H1 (cell line): ENCODE measurements around the gene POMT2. TPM values are rescaled to one million over a fixed set of nuclear protein-coding genes. Genes with fewer than 3 reads are reported as not detected.

ENCODE experiments used
- CTCF ChIA-PET: fragments of 300-600 bp; sonication (Branson Sonifier 250); formaldehyde crosslinking; loops from one replicate; lab custom pipeline; 2021; ENCODE audit not compliant: partially characterized antibody; lab: Charles Lee
- POLR2A ChIA-PET: fragments of 300-600 bp; sonication (Branson Sonifier 250); formaldehyde crosslinking; loops from one replicate; lab custom pipeline; 2021; ENCODE audit warnings: inconsistent platforms; ENCODE audit not compliant: partially characterized antibody; lab: Charles Lee
- DNase-seq, 2 experiments: peaks; one replicate each; pipeline versions ENCODE4 v3.0.0 to v3.0.0-alpha.2; 2010 to 2022; ENCODE audit warnings: low spot score in 2 of 2, low read depth in 1 of 2, mixed read lengths in 1 of 2
- FAIRE-seq: peaks from 2 replicates; lab custom pipeline; 2011; peaks lifted over from hg19 to GRCh38; lab: Jason Lieb, UNC
- H2AFZ ChIP-seq: 2 replicates; pipeline ENCODE4 v1.8.1; 2012; ENCODE audit warnings: low read length, inconsistent platforms
- H2AK5ac ChIP-seq: 2 replicates; pipeline ENCODE4 v1.6.1; 2013; ENCODE audit warnings: low read depth, low read length
- H2BK120ac ChIP-seq: replicated peaks from 2 replicates; pipeline ENCODE3; 2013; ENCODE audit warnings: low read depth, low read length, inconsistent platforms
- H2BK12ac ChIP-seq: 2 replicates; pipeline ENCODE4 v1.6.1; 2013; ENCODE audit warnings: low read depth, low read length
- H2BK15ac ChIP-seq: 2 replicates; pipeline ENCODE4 v1.6.1; 2013; ENCODE audit warnings: low read length
- H2BK20ac ChIP-seq: 2 replicates; pipeline ENCODE4 v1.6.1; 2013; ENCODE audit warnings: low read length
- H2BK5ac ChIP-seq: 2 replicates; pipeline ENCODE4 v1.6.1; 2013; ENCODE audit warnings: low read depth, low read length
- H3K14ac ChIP-seq: 2 replicates; pipeline ENCODE4 v1.6.1; 2013; ENCODE audit warnings: inconsistent platforms; ENCODE audit not compliant: insufficient read length
- H3K18ac ChIP-seq: 2 replicates; pipeline ENCODE4 v1.6.1; 2013; ENCODE audit warnings: low read length; ENCODE audit errors: extremely low read depth
- H3K23ac ChIP-seq: 2 replicates; pipeline ENCODE4 v1.6.1; 2013; ENCODE audit warnings: inconsistent platforms; ENCODE audit not compliant: insufficient read length
- H3K23me2 ChIP-seq: 2 replicates; pipeline ENCODE4 v1.6.1; 2013; ENCODE audit warnings: low read depth, low read length
- H3K27ac ChIP-seq: 2 replicates; pipeline ENCODE4 v1.6.1; 2011; ENCODE audit warnings: low read depth, low read length, inconsistent platforms
- H3K27me3 ChIP-seq, 4 experiments: replicated peaks in 1 of 4; 1 replicate in 1 of 4; 2 replicates in 3 of 4; pipeline versions ENCODE4 v1.6.1 to v1.8.1; 2011 to 2013; ENCODE audit warnings: low read length in 3 of 4, mild to moderate bottlenecking in 3 of 4, inconsistent platforms in 2 of 4, mixed read lengths in 2 of 4, moderate library complexity in 1 of 4; ENCODE audit not compliant: control insufficient read depth in 3 of 4, insufficient read depth in 3 of 4; ENCODE audit errors: extremely low read depth in 1 of 4
- H3K36me3 ChIP-seq, 4 experiments: 2 replicates each; pipeline versions ENCODE4 v1.6.1 to v1.8.1; 2011 to 2013; ENCODE audit warnings: mild to moderate bottlenecking in 4 of 4, low read length in 3 of 4, moderate library complexity in 2 of 4, control low read depth in 1 of 4, inconsistent platforms in 1 of 4; ENCODE audit not compliant: insufficient read depth in 4 of 4, control insufficient read depth in 2 of 4
- H3K4ac ChIP-seq: replicated peaks from 2 replicates; pipeline ENCODE3; 2013; ENCODE audit warnings: low read length, low read depth, mixed read lengths, inconsistent platforms; ENCODE audit not compliant: insufficient read length
- H3K4me1 ChIP-seq, 4 experiments: replicated peaks in 1 of 4; 1 replicate in 1 of 4; 2 replicates in 3 of 4; pipeline versions ENCODE4 v1.6.1 to v1.8.1; 2011 to 2013; ENCODE audit warnings: low read length in 3 of 4, inconsistent platforms in 2 of 4, mixed read lengths in 1 of 4; ENCODE audit not compliant: insufficient read depth in 4 of 4, control insufficient read depth in 3 of 4
- H3K4me2 ChIP-seq, 2 experiments: 2 replicates each; pipeline versions ENCODE4 v1.6.1 to v1.8.1; 2011 to 2013; ENCODE audit warnings: low read depth in 2 of 2, low read length in 2 of 2, control low read depth in 1 of 2, inconsistent platforms in 1 of 2, mild to moderate bottlenecking in 1 of 2; ENCODE audit not compliant: insufficient read depth in 1 of 2
- H3K4me3 ChIP-seq, 4 experiments: fragments of 200-600, 300-600 bp in 1 of 4; sonication (generic), shearing (Covaris generic), sonication (Bioruptor Twin) in 1 of 4; 2 replicates each; pipeline versions ENCODE4 v1.5.1 to v1.8.1; 2011 to 2016; ENCODE audit warnings: low read length in 4 of 4, low read depth in 3 of 4, control low read depth in 2 of 4, inconsistent platforms in 2 of 4, mild to moderate bottlenecking in 2 of 4, mixed read lengths in 1 of 4, moderate library complexity in 1 of 4; ENCODE audit not compliant: insufficient read depth in 2 of 4; ENCODE audit errors: extremely low read depth in 1 of 4
- H3K56ac ChIP-seq: replicated peaks from 2 replicates; pipeline ENCODE3; 2013; ENCODE audit warnings: low read depth, mild to moderate bottlenecking, mixed read lengths, low read length, inconsistent platforms; ENCODE audit not compliant: insufficient read length
- H3K79me1 ChIP-seq: 2 replicates; pipeline ENCODE4 v1.6.1; 2013; ENCODE audit warnings: low read depth, low read length, control low read depth
- H3K79me2 ChIP-seq, 2 experiments: 2 replicates each; pipeline versions ENCODE4 v1.6.1 to v1.8.1; 2012 to 2013; ENCODE audit warnings: low read length in 2 of 2, mild to moderate bottlenecking in 2 of 2, inconsistent platforms in 1 of 2; ENCODE audit not compliant: insufficient read depth in 2 of 2, control insufficient read depth in 1 of 2
- H3K9ac ChIP-seq, 4 experiments: replicated peaks in 1 of 4; 1 replicate in 1 of 4; 2 replicates in 3 of 4; pipeline versions ENCODE4 v1.6.1 to v1.8.1; 2011 to 2013; ENCODE audit warnings: low read depth in 3 of 4, low read length in 3 of 4, control low read depth in 2 of 4, mild to moderate bottlenecking in 2 of 4, moderate library complexity in 2 of 4, inconsistent platforms in 1 of 4; ENCODE audit errors: extremely low read depth in 1 of 4
- H3K9me3 ChIP-seq, 2 experiments: 2 replicates each; pipeline versions ENCODE4 v1.6.1 to v1.8.1; 2012 to 2013; ENCODE audit warnings: mild to moderate bottlenecking in 2 of 2, moderate library complexity in 2 of 2, control low read depth in 1 of 2, inconsistent platforms in 1 of 2, low read depth in 1 of 2, low read length in 1 of 2, mixed read lengths in 1 of 2; ENCODE audit not compliant: insufficient read depth in 2 of 2
- H4K20me1 ChIP-seq, 2 experiments: replicated peaks in 1 of 2; 2 replicates each; pipeline versions ENCODE3 to v1.8.1; 2011 to 2013; ENCODE audit warnings: inconsistent platforms in 2 of 2, low read length in 2 of 2, mild to moderate bottlenecking in 1 of 2; ENCODE audit not compliant: insufficient read depth in 2 of 2, control insufficient read depth in 1 of 2
- H4K5ac ChIP-seq: 2 replicates; pipeline ENCODE4 v1.6.1; 2013; ENCODE audit warnings: low read length, low read depth, mixed read lengths, inconsistent platforms; ENCODE audit not compliant: insufficient read length
- H4K8ac ChIP-seq: 2 replicates; pipeline ENCODE4 v1.8.0; 2013; ENCODE audit warnings: mild to moderate bottlenecking, moderate library complexity, low read length, inconsistent platforms; ENCODE audit not compliant: insufficient read depth; ENCODE audit errors: extremely low read depth
- H4K91ac ChIP-seq: replicated peaks from 2 replicates; pipeline ENCODE3; 2013; ENCODE audit warnings: low read length, mixed read lengths, inconsistent platforms; ENCODE audit not compliant: insufficient read length
- CBX8 ChIP-seq: fragments of 300-800, 300-1000 bp; sonication (generic); IDR thresholded peaks from 2 replicates; pipeline ENCODE4 v1.7.1; 2016; ENCODE audit warnings: low read depth, low read length, borderline replicate concordance
- CEBPB ChIP-seq: IDR thresholded peaks from 2 replicates; pipeline ENCODE4 v1.6.1; 2012; ENCODE audit warnings: low read depth, low read length
- CHD1 ChIP-seq: IDR thresholded peaks from 2 replicates; pipeline ENCODE4 v1.6.1; 2012; ENCODE audit warnings: low read depth, low read length, improper control_type of control experiment
- CREB1 ChIP-seq: IDR thresholded peaks from 2 replicates; pipeline ENCODE4 v1.6.1; 2012; ENCODE audit warnings: inconsistent platforms
- EGR1 ChIP-seq: IDR thresholded peaks from 2 replicates; pipeline ENCODE4 v1.6.1; 2011; ENCODE audit warnings: low read depth, low read length, borderline replicate concordance
- EP300 ChIP-seq, 2 experiments: IDR thresholded peaks; 1 replicate in 1 of 2; 2 replicates in 1 of 2; pipeline ENCODE4 v1.6.1; 2011 to 2012; ENCODE audit warnings: low read depth in 2 of 2, low read length in 2 of 2, mild to moderate bottlenecking in 2 of 2, borderline replicate concordance in 1 of 2, inconsistent platforms in 1 of 2, moderate library complexity in 1 of 2
- HDAC6 ChIP-seq: IDR thresholded peaks from one replicate; pipeline ENCODE4 v1.7.1; 2012; ENCODE audit warnings: low read depth, mild to moderate bottlenecking, inconsistent platforms, low read length, moderate library complexity
- POLR2AphosphoS5 ChIP-seq: IDR thresholded peaks from 2 replicates; pipeline ENCODE4 v1.6.1; 2011; ENCODE audit warnings: low read depth, low read length
- RAD21 ChIP-seq, 2 experiments: IDR thresholded peaks in 1 of 2; conservative IDR thresholded peaks in 1 of 2; 2 replicates each; pipeline ENCODE4 v1.6.1; 2011; ENCODE audit warnings: low read depth in 2 of 2, low read length in 2 of 2, improper control_type of control experiment in 1 of 2, inconsistent platforms in 1 of 2, mild to moderate bottlenecking in 1 of 2, moderate library complexity in 1 of 2
- RFX5 ChIP-seq: IDR thresholded peaks from 2 replicates; pipeline ENCODE4 v1.6.1; 2011; ENCODE audit warnings: low read depth, low read length, improper control_type of control experiment, borderline replicate concordance
- TAF1 ChIP-seq: IDR thresholded peaks from 2 replicates; pipeline ENCODE4 v1.6.1; 2011; ENCODE audit warnings: mild to moderate bottlenecking, low read depth, low read length
- TCF12 ChIP-seq: IDR thresholded peaks from 2 replicates; pipeline ENCODE4 v1.6.1; 2011; ENCODE audit warnings: low read depth, mild to moderate bottlenecking, low read length
- YY1 ChIP-seq: IDR thresholded peaks from 2 replicates; pipeline ENCODE4 v1.6.1; 2011; ENCODE audit warnings: low read depth, mild to moderate bottlenecking, low read length
- WGBS, 2 experiments: shearing (Covaris generic) in 1 of 2; methylation state at CpG; one replicate each; pipeline versions ENCODE4 v1.1.6 to v1.1.7; 2013 to 2015; ENCODE audit warnings: low lambda C conversion rate in 2 of 2, mixed read lengths in 2 of 2, inconsistent platforms in 1 of 2, low coverage in 1 of 2, missing lambda C conversion rate in 1 of 2; ENCODE audit not compliant: insufficient replicate concordance in 2 of 2, insufficient coverage in 1 of 2, insufficient read length in 1 of 2; ENCODE audit errors: extremely low coverage in 1 of 2, missing lambda C conversion rate in 1 of 2; 5-methylcytosine and 5-hydroxymethylcytosine counted together
- polyA plus RNA-seq, 7 experiments: library from polyadenylated mRNA; depleted of rRNA in 3 of 7; stranded (reverse) in 5 of 7; unstranded in 2 of 7; fragments of >200 nt in 5 of 7; fragments of 200-250 nt in 2 of 7; gene quantifications; 1 replicate in 5 of 7; 2 replicates in 1 of 7; 4 replicates in 1 of 7; pipeline versions ENCODE4 v1.2.1 to v1.2.3, GENCODE V29; 2011 to 2013; ENCODE audit warnings: missing spikeins in 2 of 7, mixed read lengths in 2 of 7
- total RNA-seq: library from RNA; stranded (reverse); fragmentation: NEBNext Ultra II Directional; extraction: Animal tissue kit (Norgen Biotek cat#: 25700); gene quantifications from 2 replicates; pipeline ENCODE4 v1.2.1, GENCODE V29; 2021
- TF ChIP-seq, protein P1 (sequence below): IDR thresholded peaks from 2 replicates; pipeline ENCODE4 v1.6.1; 2011; ENCODE audit warnings: low read length, improper control_type of control experiment

POMT2 gene
- total and polyA plus RNA-seq, 2 of the 8 experiments (the other 6 are each of a cell fraction or from before 2014, with no cell fraction given), result 20.8 to 44.9 TPM

DNA sequence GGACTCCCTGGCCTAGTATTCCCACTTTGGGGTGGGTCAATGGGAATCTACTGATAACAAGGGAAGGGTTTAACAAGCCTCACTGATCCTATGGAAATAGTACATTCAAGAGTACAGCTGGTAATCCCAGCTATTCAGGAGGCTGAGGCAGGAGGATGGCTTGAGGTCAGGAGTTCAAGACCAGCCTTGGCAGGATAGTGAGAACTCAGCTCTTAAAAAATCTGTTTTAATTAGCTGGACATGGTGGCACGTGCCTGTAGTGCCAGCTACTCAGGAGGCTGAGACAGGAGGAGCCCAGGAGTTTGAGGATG lies 4.5 kb downstream of the POMT2 start:
- Histone ChIP-seq H2BK15ac (no peak overlapping the region), H3K9ac (no peak overlapping the region), H3K4me3 (no peak overlapping the region), H3K4ac (no peak overlapping the region), H3K56ac (no peak overlapping the region), H2BK120ac (no peak overlapping the region), H4K91ac (no peak overlapping the region), H4K20me1 (peaks cover 0 to 2% of the 10 kb centered on the region in 2 experiments), H3K36me3 (no peaks in the 10 kb centered on the region), H3K14ac (no peak overlapping the region), H2AFZ (no peak overlapping the region), H3K4me2 (no peak overlapping the region), H3K27me3 (no peaks in the 10 kb centered on the region), H3K9me3 (no peaks in the 10 kb centered on the region), H3K79me1 (peaks cover 13% of the 10 kb centered on the region), H2BK20ac (no peak overlapping the region), H2AK5ac (no peak overlapping the region), H3K27ac (no peak overlapping the region), H3K23me2 (peaks cover 3% of the 10 kb centered on the region; the same call in 1 of the 2 replicates), H4K8ac (no peak overlapping the region), H3K4me1 (peaks cover 11 to 28% (median 17%) of the 10 kb centered on the region in 4 experiments; a peak in 6 of 7 replicates), H3K23ac (no peak overlapping the region), H3K79me2 (peaks cover 6 to 56% of the 10 kb centered on the region in 2 experiments), H2BK5ac (no peak overlapping the region), H3K18ac (no peak overlapping the region), H4K5ac (no peak overlapping the region), H2BK12ac (no peak overlapping the region; the same call in 1 of the 2 replicates)
- 38% methylated on average over 1 of the region's 1 CpG; no CpG with 5 or more reads in 1 of the 2 experiments for WGBS, 2 experiments
- ChIA-PET CTCF (interaction anchor here (0.6 to 8.6 kb wide), 59 partner anchors 10 to 544 kb away, joined by 3 to 353 read pairs (median 4); partner anchors contain the start of genes SAMD15, TMED8, TMEM63C and VIPAS39), POLR2A (interaction anchor here (0.6 to 1.6 kb wide), 6 partner anchors 9 to 141 kb away, joined by 3 to 6 read pairs (median 3); partner anchors contain the start of genes AHSA1 and VIPAS39)
- DNase-seq, result no peak
- no peak for FAIRE-seq
- TF ChIP-seq HDAC6, result no peak
- TF ChIP-seq TCF12, result no peak
- TF ChIP-seq TAF1, result no peak
- no peak for TF ChIP-seq CHD1
- no peak for TF ChIP-seq RFX5
- no peak for TF ChIP-seq RAD21 (IDR thresholded peaks at IDR 0.05 in 1 of 2, conservative IDR thresholded peaks at IDR 0.05 in 1 of 2; ENCODE audit: low read depth in 2 of 2, low read length in 2 of 2)
- no peak for TF ChIP-seq POLR2AphosphoS5
- no peak for TF ChIP-seq YY1
- no peak for TF ChIP-seq EP300 (IDR thresholded peaks at IDR 0.05; ENCODE audit: borderline replicate concordance in 1 of 2, low read depth in 2 of 2, low read length in 2 of 2)
- TF ChIP-seq CEBPB, result no peak
- no peak for TF ChIP-seq CBX8
- no peak for TF ChIP-seq EGR1
- TF ChIP-seq, protein P1, sequence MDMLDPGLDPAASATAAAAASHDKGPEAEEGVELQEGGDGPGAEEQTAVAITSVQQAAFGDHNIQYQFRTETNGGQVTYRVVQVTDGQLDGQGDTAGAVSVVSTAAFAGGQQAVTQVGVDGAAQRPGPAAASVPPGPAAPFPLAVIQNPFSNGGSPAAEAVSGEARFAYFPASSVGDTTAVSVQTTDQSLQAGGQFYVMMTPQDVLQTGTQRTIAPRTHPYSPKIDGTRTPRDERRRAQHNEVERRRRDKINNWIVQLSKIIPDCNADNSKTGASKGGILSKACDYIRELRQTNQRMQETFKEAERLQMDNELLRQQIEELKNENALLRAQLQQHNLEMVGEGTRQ, result no peak
- no peak for TF ChIP-seq CREB1
